ENCODE results near the gene NELFB.

The NELFB gene

GRCh38 chr9:137251194-137251461 is 4.0 kb upstream of the NELFB start, which contains the start of gene STPG3:
STPG3 (plus strand) TSS chr9:137251286; CDS start chr9:137251287, 1 bp downstream.
- TF ChIP-seq ZNF8 (CRISPR knock-in tag; IDR thresholded peaks at IDR 0.05) (no peak), TOX (CRISPR knock-in tag; IDR thresholded peaks at IDR 0.05; ENCODE audit: borderline replicate concordance) (no peak), ZC3H10 (CRISPR knock-in tag; IDR thresholded peaks at IDR 0.05) (no peak), BACH2 (CRISPR knock-in tag; IDR thresholded peaks at IDR 0.05; ENCODE audit: borderline replicate concordance) (no peak), GLIS3 (CRISPR knock-in tag; IDR thresholded peaks at IDR 0.05) (no peak), POU6F1 (CRISPR knock-in tag; IDR thresholded peaks at IDR 0.05; ENCODE audit: borderline replicate concordance, low read depth) (no peak), ZFP3 (CRISPR knock-in tag; IDR thresholded peaks at IDR 0.05) (no peak), ZNF70 (CRISPR knock-in tag; IDR thresholded peaks at IDR 0.05) (no peak), CSRNP3 (CRISPR knock-in tag; IDR thresholded peaks at IDR 0.05) (no peak)
- no peak for ATAC-seq

- no peak for ATAC-seq
- no peak for TF ChIP-seq ZFP3 (CRISPR knock-in tag; IDR thresholded peaks at IDR 0.05)
- no peak for TF ChIP-seq CREB5 (CRISPR knock-in tag; IDR thresholded peaks at IDR 0.05; ENCODE audit: low read depth)
- no peak for TF ChIP-seq ZNF8 (CRISPR knock-in tag; IDR thresholded peaks at IDR 0.05)
- TF ChIP-seq SNAI2 (CRISPR knock-in tag; IDR thresholded peaks at IDR 0.05) = no peak
- TF ChIP-seq PPARA (CRISPR knock-in tag; IDR thresholded peaks at IDR 0.05; ENCODE audit: borderline replicate concordance) = no peak
- no peak for TF ChIP-seq TCF4 (CRISPR knock-in tag; IDR thresholded peaks at IDR 0.05; ENCODE audit: borderline replicate concordance)
- no peak for TF ChIP-seq ESRRG (CRISPR knock-in tag; IDR thresholded peaks at IDR 0.05)
- TF ChIP-seq PATZ1 (CRISPR knock-in tag; IDR thresholded peaks at IDR 0.05; ENCODE audit: borderline replicate concordance) = no peak
- no peak for TF ChIP-seq RARB (CRISPR knock-in tag; IDR thresholded peaks at IDR 0.05)
- no peak for TF ChIP-seq ARNTL (CRISPR knock-in tag; IDR thresholded peaks at IDR 0.05; ENCODE audit: borderline replicate concordance, low read depth)
- no peak for TF ChIP-seq BACH2 (CRISPR knock-in tag; IDR thresholded peaks at IDR 0.05; ENCODE audit: borderline replicate concordance)
- no peak for TF ChIP-seq ZFP30 (CRISPR knock-in tag; IDR thresholded peaks at IDR 0.05)
- TF ChIP-seq TSHZ2 (CRISPR knock-in tag; IDR thresholded peaks at IDR 0.05) = no peak
- no peak for TF ChIP-seq OSR1 (CRISPR knock-in tag; IDR thresholded peaks at IDR 0.05)
- TF ChIP-seq ISL1 (CRISPR knock-in tag; IDR thresholded peaks at IDR 0.05) = no peak
- TF ChIP-seq TOX (CRISPR knock-in tag; IDR thresholded peaks at IDR 0.05; ENCODE audit: borderline replicate concordance) = no peak
- TF ChIP-seq ZNF565 (CRISPR knock-in tag; conservative IDR thresholded peaks at IDR 0.05; ENCODE audit: low read depth) = no peak
- TF ChIP-seq POU6F1 (CRISPR knock-in tag; IDR thresholded peaks at IDR 0.05; ENCODE audit: borderline replicate concordance, low read depth) = no peak
These were observed 3.4 kb upstream of the NELFB start for GRCh38 chr9:137251490-137252268.
